ENCODE data around the gene RGS6.

The RGS6 gene

GRCh38 chr14:71905860-71906259 is 26.4 kb upstream of the RGS6 start:
- TF ChIP-seq CTCF (IDR thresholded peaks at IDR 0.05; ENCODE audit: low read depth, low read length) = no peak
- DNase-seq (ENCODE audit: extremely low read depth, low read depth) = no peak

GRCh38 chr14:71907793-71908515 is 24.3 kb upstream of the RGS6 start:
- DNase-seq (ENCODE audit: extremely low read depth, low read depth) = no peak

GRCh38 chr14:71911669-71912068 is 20.6 kb upstream of the RGS6 start:
- no peak for TF ChIP-seq CTCF (IDR thresholded peaks at IDR 0.05; ENCODE audit: low read depth, low read length)
- DNase-seq (ENCODE audit: extremely low read depth, low read depth) = no peak

More at GRCh38 chr14:71907793-71908515, 24.3 kb upstream of the RGS6 start:
- TF ChIP-seq CTCF (IDR thresholded peaks at IDR 0.05; ENCODE audit: low read depth, low read length) = no peak

- DNase-seq (ENCODE audit: extremely low read depth, low read depth) = no peak
- no peak for TF ChIP-seq CTCF (IDR thresholded peaks at IDR 0.05; ENCODE audit: low read depth, low read length)
Measured at GRCh38 chr14:71913342-71913741, 18.9 kb upstream of the RGS6 start.

- no peak for TF ChIP-seq CTCF (IDR thresholded peaks at IDR 0.05; ENCODE audit: low read depth, low read length)
- DNase-seq (ENCODE audit: extremely low read depth, low read depth) = no peak
Measured at GRCh38 chr14:71918955-71919354, 13.3 kb upstream of the RGS6 start.

GRCh38 chr14:71923513-71923912 is 8.7 kb upstream of the RGS6 start:
- no peak for TF ChIP-seq CTCF (IDR thresholded peaks at IDR 0.05; ENCODE audit: low read depth, low read length)
- DNase-seq (ENCODE audit: extremely low read depth, low read depth) = no peak

GRCh38 chr14:71931492-71932228 is 569 bp upstream of the RGS6 start:
- DNase-seq (ENCODE audit: extremely low read depth, low read depth) = no peak
- TF ChIP-seq CTCF (IDR thresholded peaks at IDR 0.05; ENCODE audit: low read depth, low read length) = no peak
